GM21528 (cell line): ENCODE data around the gene PHF21A.

ENCODE experiments used
- ATAC-seq: cut with Tn5 transposase; IDR thresholded peaks from one replicate; pipeline ENCODE4 v1.9.1; 2021; ENCODE audit warnings: mild to moderate bottlenecking, moderate library complexity; ENCODE audit not compliant: unreplicated experiment, low FRiP score

The PHF21A gene

GRCh38 chr11:46121301-46121723, at the start of gene PHF21A:
Gene PHF21A, minus strand, starts transcription at chr11:46121454. Its CDS starts 37,235 bp downstream, at chr11:46084219.
- ATAC-seq = peak; percentile 61

- ATAC-seq = no peak
These were observed 49.5 kb upstream of the PHF21A start for GRCh38 chr11:46170797-46171196.

GRCh38 chr11:46162700-46163099, 41.4 kb upstream of the PHF21A start:
- no peak for ATAC-seq

- no peak for ATAC-seq
These were observed 39.9 kb upstream of the PHF21A start for GRCh38 chr11:46161201-46161600.

- no peak for ATAC-seq
These were observed 38.8 kb upstream of the PHF21A start for GRCh38 chr11:46160100-46160499.

GRCh38 chr11:46159680-46160079, 38.4 kb upstream of the PHF21A start:
- no peak for ATAC-seq

GRCh38 chr11:46149826-46150225, 28.6 kb upstream of the PHF21A start:
- no peak for ATAC-seq

GRCh38 chr11:46149342-46149741, 28.1 kb upstream of the PHF21A start:
- no peak for ATAC-seq

GRCh38 chr11:46144741-46145140, 23.5 kb upstream of the PHF21A start:
- no peak for ATAC-seq

- ATAC-seq = no peak
These were observed 22.0 kb upstream of the PHF21A start for GRCh38 chr11:46143049-46143806.

- ATAC-seq = no peak
These were observed 21.3 kb upstream of the PHF21A start for GRCh38 chr11:46142561-46142960.

- no peak for ATAC-seq
These were observed 20.3 kb upstream of the PHF21A start for GRCh38 chr11:46141597-46141996.

GRCh38 chr11:46134540-46134939, 13.3 kb upstream of the PHF21A start:
- no peak for ATAC-seq

GRCh38 chr11:46134061-46134460, 12.8 kb upstream of the PHF21A start:
- no peak for ATAC-seq

- ATAC-seq = no peak
These were observed 11.9 kb upstream of the PHF21A start for GRCh38 chr11:46133119-46133518.

- no peak for ATAC-seq
These were observed 9.2 kb upstream of the PHF21A start for GRCh38 chr11:46130286-46130940.

GRCh38 chr11:46129133-46129532, 7.9 kb upstream of the PHF21A start:
- no peak for ATAC-seq

GRCh38 chr11:46127150-46127638, 5.9 kb upstream of the PHF21A start:
- ATAC-seq = no peak

GRCh38 chr11:46125284-46125683, 4.0 kb upstream of the PHF21A start:
- ATAC-seq = no peak

- no peak for ATAC-seq
These were observed 1.9 kb upstream of the PHF21A start for GRCh38 chr11:46122945-46123715.
